GM12878 (cell line): ENCODE results near the gene SPRED2. TPM values are rescaled to one million over a fixed set of nuclear protein-coding genes. Genes with fewer than 3 reads are reported as not detected.

Source experiments
- ATAC-seq: fragments of 200-7000 bp; cut with Tn5 transposase; 3 replicates; pipeline ENCODE4 v1.9.1; 2020; ENCODE audit warnings: mild to moderate bottlenecking, moderate library complexity
- BruUV-seq: library from RNA; stranded (reverse); fragments of 400-500 nt; replicated peaks from 2 replicates; lab custom pipeline; 2021; lab: Mats Ljungman, UMichigan
- CTCF ChIA-PET: fragments of 300-600 bp; sonication (Branson Sonifier 250); formaldehyde crosslinking; extraction: SDS; loops from one replicate; lab custom pipeline; 2021; ENCODE audit warnings: inconsistent platforms; lab: Yijun Ruan, JAX
- POLR2A ChIA-PET: fragments of 350-600 bp; formaldehyde crosslinking; extraction: SDS; loops from one replicate; lab custom pipeline; 2021; ENCODE audit warnings: inconsistent platforms; lab: Charles Lee
- RAD21 ChIA-PET: fragments of 300-600 bp; sonication (Branson Sonifier 250); formaldehyde crosslinking; loops from one replicate; lab custom pipeline; 2023; ENCODE audit warnings: antibody characterized with exemption; ENCODE audit not compliant: unreplicated experiment; lab: Charles Lee
- SMC1A ChIA-PET: fragments of 300-600 bp; sonication (Branson Sonifier 250); formaldehyde crosslinking; loops from one replicate; lab custom pipeline; 2023; ENCODE audit not compliant: unreplicated experiment, uncharacterized antibody; lab: Charles Lee
- DNase-seq: peaks from one replicate; pipeline ENCODE4 v3.0.0-alpha.2; 2011; ENCODE audit warnings: low read depth, low spot score
- FAIRE-seq: peaks from 3 replicates; lab custom pipeline; 2011; peaks lifted over from hg19 to GRCh38; lab: Jason Lieb, UNC
- H2AFZ ChIP-seq: 2 replicates; pipeline ENCODE4 v1.6.0; 2011; ENCODE audit warnings: low read depth, low read length, control low read depth; ENCODE audit not compliant: control insufficient read depth
- H3K27ac ChIP-seq: 2 replicates; pipeline ENCODE4 v1.5.1; 2011; ENCODE audit warnings: control low read depth; ENCODE audit not compliant: control insufficient read depth, insufficient read depth
- H3K27me3 ChIP-seq, 2 experiments: replicated peaks in 1 of 2; 2 replicates each; pipeline versions ENCODE4 v1.6.0 to v1.6.1; 2011; ENCODE audit warnings: low read length in 1 of 2; ENCODE audit not compliant: control insufficient read depth in 2 of 2, insufficient read depth in 2 of 2
- H3K36me3 ChIP-seq, 2 experiments: 2 replicates each; pipeline ENCODE4 v1.5.1; 2011; ENCODE audit warnings: low read length in 1 of 2; ENCODE audit not compliant: control insufficient read depth in 2 of 2, insufficient read depth in 2 of 2
- H3K4me1 ChIP-seq: 2 replicates; pipeline ENCODE4 v1.6.1; 2011; ENCODE audit warnings: mild to moderate bottlenecking, low read length, moderate library complexity, mixed read lengths; ENCODE audit not compliant: control insufficient read depth, insufficient read depth
- H3K4me2 ChIP-seq: 2 replicates; pipeline ENCODE4 v1.6.0; 2011; ENCODE audit warnings: control low read depth; ENCODE audit not compliant: control insufficient read depth, insufficient read depth
- H3K4me3 ChIP-seq: fragments of 200-600 bp; sonication (generic); 2 replicates; pipeline ENCODE4 v1.5.1; 2016
- H3K79me2 ChIP-seq: 2 replicates; pipeline ENCODE4 v1.6.0; 2011; ENCODE audit warnings: low read length; ENCODE audit not compliant: control insufficient read depth, insufficient read depth
- H3K9ac ChIP-seq: 2 replicates; pipeline ENCODE4 v1.8.0; 2011; ENCODE audit warnings: low read length, control low read depth, mixed read lengths; ENCODE audit not compliant: control insufficient read depth, insufficient read depth
- H3K9me3 ChIP-seq: replicated peaks from 3 replicates; pipeline ENCODE4 v1.5.1; 2011; ENCODE audit warnings: mild to moderate bottlenecking, low read length; ENCODE audit not compliant: control insufficient read depth, insufficient read depth
- H4K20me1 ChIP-seq: 2 replicates; pipeline ENCODE4 v1.6.0; 2011; ENCODE audit not compliant: control insufficient read depth, insufficient read depth
- ASH2L ChIP-seq: fragments of 300-600, 200-600 bp; sonication (generic); IDR thresholded peaks from 2 replicates; pipeline ENCODE4 v1.6.1; 2017; ENCODE audit warnings: low read depth, mild to moderate bottlenecking, borderline replicate concordance
- CBX3 ChIP-seq: fragments of 200-600 bp; sonication (generic); IDR thresholded peaks from 2 replicates; pipeline ENCODE4 v1.6.1; 2016; ENCODE audit warnings: low read depth, borderline replicate concordance
- GABPA ChIP-seq: IDR thresholded peaks from 2 replicates; pipeline ENCODE4 v1.6.1; 2014; ENCODE audit warnings: antibody characterized with exemption, low read depth, mild to moderate bottlenecking, inconsistent platforms
- IRF3 ChIP-seq: fragments of 450-650 bp; IDR thresholded peaks from 2 replicates; pipeline ENCODE4 v1.6.1; 2014; ENCODE audit warnings: mild to moderate bottlenecking
- NFYA ChIP-seq: IDR thresholded peaks from 2 replicates; pipeline ENCODE4 v1.6.1; 2011; ENCODE audit warnings: low read depth, mild to moderate bottlenecking, low read length, improper control_type of control experiment, borderline replicate concordance
- NR2F1 ChIP-seq: fragments of 450-650 bp; conservative IDR thresholded peaks from 2 replicates; pipeline ENCODE4 v1.6.1; 2017; ENCODE audit warnings: mild to moderate bottlenecking
- POLR2AphosphoS5 ChIP-seq: IDR thresholded peaks from 2 replicates; pipeline ENCODE4 v1.6.1; 2011; ENCODE audit warnings: mild to moderate bottlenecking, low read length, inconsistent platforms
- RB1 ChIP-seq: fragments of 450-650 bp; formaldehyde crosslinking; IDR thresholded peaks from 2 replicates; pipeline ENCODE4 v1.6.1; 2017; ENCODE audit warnings: mild to moderate bottlenecking, borderline replicate concordance
- SIN3A ChIP-seq: IDR thresholded peaks from 2 replicates; pipeline ENCODE4 v1.6.1; 2012; ENCODE audit warnings: low read depth, low read length, improper control_type of control experiment
- SIX5 ChIP-seq: IDR thresholded peaks from 2 replicates; pipeline ENCODE4 v1.6.1; 2011; ENCODE audit warnings: mild to moderate bottlenecking, low read depth, low read length, moderate library complexity; ENCODE audit not compliant: severe bottlenecking
- SUPT20H ChIP-seq: IDR thresholded peaks from 2 replicates; pipeline ENCODE4 v1.6.1; 2011; ENCODE audit warnings: low read depth, mild to moderate bottlenecking, low read length, moderate library complexity, borderline replicate concordance; ENCODE audit not compliant: control insufficient read depth
- ZNF384 ChIP-seq: IDR thresholded peaks from 2 replicates; pipeline ENCODE4 v1.6.1; 2012; ENCODE audit warnings: low read depth, mild to moderate bottlenecking, low read length, improper control_type of control experiment, borderline replicate concordance
- WGBS: methylation state at CpG from one replicate; pipeline ENCODE4 v1.1.6; 2016; ENCODE audit warnings: low lambda C conversion rate; ENCODE audit not compliant: insufficient replicate concordance, insufficient coverage; ENCODE audit errors: missing lambda C conversion rate; 5-methylcytosine and 5-hydroxymethylcytosine counted together
- in situ Hi-C: fragments of 300-500 bp; cut with MboI; formaldehyde crosslinking; loops from 9 replicates; pipeline ENCODE4 v1.14.3; 2018; ENCODE audit warnings: mixed read lengths
- intact Hi-C: fragments of 100-400 bp; cut with micrococcal nuclease; formaldehyde crosslinking; loops from one replicate; pipeline ENCODE4 v1.14.2; 2022; ENCODE audit not compliant: unreplicated experiment
- polyA plus RNA-seq, 11 experiments: library from polyadenylated mRNA; depleted of rRNA in 4 of 11; unstranded in 6 of 11; stranded (reverse) in 5 of 11; fragments of >200 nt; fragmentation: Nextera tagmentation in 4 of 11; fragmentation: Illumina TruSeq in 1 of 11; extraction: Ambion mirVana in 4 of 11; extraction: Trizol in 1 of 11; gene quantifications; 1 replicate in 1 of 11; 2 replicates in 10 of 11; pipeline versions ENCODE4 v1.2.1 to v1.2.3, GENCODE V29; 2011 to 2016; ENCODE audit warnings: inconsistent platforms in 2 of 11, missing spikeins in 2 of 11, low read depth in 1 of 11
- total RNA-seq, 4 experiments: library from RNA; depleted of rRNA in 3 of 4; stranded (reverse); fragments of >200 nt in 3 of 4; fragmentation: Illumina TruSeq in 1 of 4; extraction: Trizol in 1 of 4; gene quantifications; 2 replicates each; pipeline versions ENCODE4 v1.2.1 to v1.2.3, GENCODE V29; 2013 to 2021
- TF ChIP-seq, protein P1 (sequence below): IDR thresholded peaks from 2 replicates; pipeline ENCODE4 v1.6.1; 2011; ENCODE audit warnings: borderline replicate concordance, low read depth, mild to moderate bottlenecking, moderate library complexity, low read length; ENCODE audit not compliant: insufficient read depth, poor library complexity, severe bottlenecking
- TF ChIP-seq, protein P2 (sequence below): fragments of 450-650 bp; formaldehyde crosslinking; IDR thresholded peaks from 2 replicates; pipeline ENCODE4 v1.4.0; 2020; ENCODE audit warnings: mild to moderate bottlenecking, moderate library complexity
- TF ChIP-seq, protein P3 (sequence below): fragments of 450-650 bp; IDR thresholded peaks from 2 replicates; pipeline ENCODE4 v1.6.1; 2017; ENCODE audit warnings: low read depth, mild to moderate bottlenecking, moderate library complexity

SPRED2 gene
- total and polyA plus RNA-seq, 10 of the 15 experiments (the other 5 are each of a cell fraction or from before 2014, with no cell fraction given), result 3.0 to 23.9 (median 9.7) TPM

- H3K9me3 ChIP-seq, result no peaks in the 10 kb centered on the region; the same call in 2 of the 3 replicates
- WGBS, result 42% methylated on average over 2 of the region's 2 CpGs
- peaks cover 12% of the 10 kb centered on the region for H3K4me1 ChIP-seq
- RAD21 ChIA-PET, result interaction anchor here (1.7 kb wide), 1 partner anchor 17 kb away, joined by 5 read pairs; no protein-coding TSS in a partner anchor
- no peak overlapping the region for H3K9ac ChIP-seq
- no peak overlapping the region for H3K4me3 ChIP-seq
- POLR2A ChIA-PET, result interaction anchor here (1.1 kb wide), 1 partner anchor 34 kb away, joined by 5 read pairs; no protein-coding TSS in a partner anchor
- no TSS peak for BruUV-seq
- in situ Hi-C loops, result no loop called here
- H4K20me1 ChIP-seq, result no peaks in the 10 kb centered on the region
- SMC1A ChIA-PET, result interaction anchor here (1.2 to 2.1 kb wide), 4 partner anchors 28 to 126 kb away, joined by 3 to 9 read pairs (median 6); no protein-coding TSS in a partner anchor
- peaks cover 3% of the 10 kb centered on the region for H3K79me2 ChIP-seq
- no peaks in the 10 kb centered on the region for H3K36me3 ChIP-seq
- ATAC-seq (no peak), FAIRE-seq (no peak), DNase-seq (no peak)
- H3K27me3 ChIP-seq, result no peaks in the 10 kb centered on the region
- intact Hi-C loops, result no loop called here
- CTCF ChIA-PET, result interaction anchor here (1.2 to 1.6 kb wide), 2 partner anchors 18 to 125 kb away, joined by 3 to 4 read pairs; no protein-coding TSS in a partner anchor
- no peak overlapping the region for H2AFZ ChIP-seq
- no peak overlapping the region for H3K27ac ChIP-seq
- no peak overlapping the region for H3K4me2 ChIP-seq
- TF ChIP-seq GABPA (no peak), RB1 (no peak), NFYA (no peak), POLR2AphosphoS5 (no peak), SIN3A (no peak), IRF3 (no peak), CBX3 (no peak), ZNF384 (no peak), NR2F1 (no peak), SUPT20H (no peak), ASH2L (no peak), SIX5 (no peak)
- TF ChIP-seq, protein P1, sequence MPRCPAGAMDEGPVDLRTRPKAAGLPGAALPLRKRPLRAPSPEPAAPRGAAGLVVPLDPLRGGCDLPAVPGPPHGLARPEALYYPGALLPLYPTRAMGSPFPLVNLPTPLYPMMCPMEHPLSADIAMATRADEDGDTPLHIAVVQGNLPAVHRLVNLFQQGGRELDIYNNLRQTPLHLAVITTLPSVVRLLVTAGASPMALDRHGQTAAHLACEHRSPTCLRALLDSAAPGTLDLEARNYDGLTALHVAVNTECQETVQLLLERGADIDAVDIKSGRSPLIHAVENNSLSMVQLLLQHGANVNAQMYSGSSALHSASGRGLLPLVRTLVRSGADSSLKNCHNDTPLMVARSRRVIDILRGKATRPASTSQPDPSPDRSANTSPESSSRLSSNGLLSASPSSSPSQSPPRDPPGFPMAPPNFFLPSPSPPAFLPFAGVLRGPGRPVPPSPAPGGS, result no peak
- TF ChIP-seq, protein P2, sequence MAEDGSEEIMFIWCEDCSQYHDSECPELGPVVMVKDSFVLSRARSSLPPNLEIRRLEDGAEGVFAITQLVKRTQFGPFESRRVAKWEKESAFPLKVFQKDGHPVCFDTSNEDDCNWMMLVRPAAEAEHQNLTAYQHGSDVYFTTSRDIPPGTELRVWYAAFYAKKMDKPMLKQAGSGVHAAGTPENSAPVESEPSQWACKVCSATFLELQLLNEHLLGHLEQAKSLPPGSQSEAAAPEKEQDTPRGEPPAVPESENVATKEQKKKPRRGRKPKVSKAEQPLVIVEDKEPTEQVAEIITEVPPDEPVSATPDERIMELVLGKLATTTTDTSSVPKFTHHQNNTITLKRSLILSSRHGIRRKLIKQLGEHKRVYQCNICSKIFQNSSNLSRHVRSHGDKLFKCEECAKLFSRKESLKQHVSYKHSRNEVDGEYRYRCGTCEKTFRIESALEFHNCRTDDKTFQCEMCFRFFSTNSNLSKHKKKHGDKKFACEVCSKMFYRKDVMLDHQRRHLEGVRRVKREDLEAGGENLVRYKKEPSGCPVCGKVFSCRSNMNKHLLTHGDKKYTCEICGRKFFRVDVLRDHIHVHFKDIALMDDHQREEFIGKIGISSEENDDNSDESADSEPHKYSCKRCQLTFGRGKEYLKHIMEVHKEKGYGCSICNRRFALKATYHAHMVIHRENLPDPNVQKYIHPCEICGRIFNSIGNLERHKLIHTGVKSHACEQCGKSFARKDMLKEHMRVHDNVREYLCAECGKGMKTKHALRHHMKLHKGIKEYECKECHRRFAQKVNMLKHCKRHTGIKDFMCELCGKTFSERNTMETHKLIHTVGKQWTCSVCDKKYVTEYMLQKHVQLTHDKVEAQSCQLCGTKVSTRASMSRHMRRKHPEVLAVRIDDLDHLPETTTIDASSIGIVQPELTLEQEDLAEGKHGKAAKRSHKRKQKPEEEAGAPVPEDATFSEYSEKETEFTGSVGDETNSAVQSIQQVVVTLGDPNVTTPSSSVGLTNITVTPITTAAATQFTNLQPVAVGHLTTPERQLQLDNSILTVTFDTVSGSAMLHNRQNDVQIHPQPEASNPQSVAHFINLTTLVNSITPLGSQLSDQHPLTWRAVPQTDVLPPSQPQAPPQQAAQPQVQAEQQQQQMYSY (CRISPR knock-in tag), result no peak
- TF ChIP-seq, protein P3, sequence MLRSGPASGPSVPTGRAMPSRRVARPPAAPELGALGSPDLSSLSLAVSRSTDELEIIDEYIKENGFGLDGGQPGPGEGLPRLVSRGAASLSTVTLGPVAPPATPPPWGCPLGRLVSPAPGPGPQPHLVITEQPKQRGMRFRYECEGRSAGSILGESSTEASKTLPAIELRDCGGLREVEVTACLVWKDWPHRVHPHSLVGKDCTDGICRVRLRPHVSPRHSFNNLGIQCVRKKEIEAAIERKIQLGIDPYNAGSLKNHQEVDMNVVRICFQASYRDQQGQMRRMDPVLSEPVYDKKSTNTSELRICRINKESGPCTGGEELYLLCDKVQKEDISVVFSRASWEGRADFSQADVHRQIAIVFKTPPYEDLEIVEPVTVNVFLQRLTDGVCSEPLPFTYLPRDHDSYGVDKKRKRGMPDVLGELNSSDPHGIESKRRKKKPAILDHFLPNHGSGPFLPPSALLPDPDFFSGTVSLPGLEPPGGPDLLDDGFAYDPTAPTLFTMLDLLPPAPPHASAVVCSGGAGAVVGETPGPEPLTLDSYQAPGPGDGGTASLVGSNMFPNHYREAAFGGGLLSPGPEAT, result no peak
Measured at GRCh38 chr2:65425276-65425675, 7.1 kb downstream of the SPRED2 start.
